Measurements from ENCODE around the gene IL32. TPM values are rescaled to one million over a fixed set of nuclear protein-coding genes. Genes with fewer than 3 reads are reported as not detected.
A peak's percentile ranks its signal among the peaks of the same experiment; 100 is the strongest.

Gene IL32
- total and polyA plus RNA-seq, 9 of the 15 experiments (the other 6 are each of a cell fraction or from before 2014, with no cell fraction given): 0.21 to 2.2 (median 0.37) TPM; not detected in 3

GRCh38 chr16:3023669-3024478 is 41.6 kb upstream of the IL32 start, which contains the start of the genes HCFC1R1 and THOC6 (continued):
- TF ChIP-seq ZBTB11 (CRISPR knock-in tag; IDR thresholded peaks at IDR 0.05): peak in 1 of 3 experiments; percentile 70; a peak in 2 of 6 replicates
- TF ChIP-seq DDX20 (tag; IDR thresholded peaks at IDR 0.05; ENCODE audit: low read depth): no peak
- TF ChIP-seq ESRRB (CRISPR knock-in tag; IDR thresholded peaks at IDR 0.05; ENCODE audit: borderline replicate concordance): peak; percentile 52; the same call in 1 of the 2 replicates
- TF ChIP-seq SPI1 (IDR thresholded peaks at IDR 0.05; ENCODE audit: borderline replicate concordance, low read depth, low read length): peak; percentile 64; the same call in 1 of the 2 replicates
- peak; percentile 91 for TF ChIP-seq CHD2 (IDR thresholded peaks at IDR 0.05; ENCODE audit: low read depth, low read length)
- no peak for TF ChIP-seq SREBF2 (CRISPR knock-in tag; IDR thresholded peaks at IDR 0.05)
- TF ChIP-seq ARID3A (IDR thresholded peaks at IDR 0.05; ENCODE audit: borderline replicate concordance, low read depth, low read length): no peak
- 0 out of 2 replicates have a peak, but pooled peaks have one; percentile 39 for TF ChIP-seq ZNF766 (CRISPR knock-in tag; conservative IDR thresholded peaks at IDR 0.05)
- no peak for TF ChIP-seq KLF10 (CRISPR knock-in tag; IDR thresholded peaks at IDR 0.05)
- TF ChIP-seq ZNF280B (CRISPR knock-in tag; IDR thresholded peaks at IDR 0.05): no peak
- no peak; the same call in 1 of the 2 replicates for TF ChIP-seq THRAP3 (IDR thresholded peaks at IDR 0.05; ENCODE audit: borderline replicate concordance)
- peak; percentile 22; the same call in 1 of the 2 replicates for TF ChIP-seq ZNF274 (IDR thresholded peaks at IDR 0.05; ENCODE audit: borderline replicate concordance, low read depth, low read length)
- no peak for TF ChIP-seq GTF2A2 (tag; IDR thresholded peaks at IDR 0.05)
- TF ChIP-seq PCBP1 (IDR thresholded peaks at IDR 0.05; ENCODE audit: low read depth, low read length, poor library complexity, severe bottlenecking): peak; percentile 47
- TF ChIP-seq ZNF253 (CRISPR knock-in tag; conservative IDR thresholded peaks at IDR 0.05): 0 out of 2 replicates have a peak, but pooled peaks have one; percentile 50
- TF ChIP-seq ZNF232 (CRISPR knock-in tag; IDR thresholded peaks at IDR 0.05): no peak
- TF ChIP-seq PTBP1 (IDR thresholded peaks at IDR 0.05; ENCODE audit: low read depth, low read length): 0 out of 2 replicates have a peak, but pooled peaks have one; percentile 35
- no peak for TF ChIP-seq EWSR1 (IDR thresholded peaks at IDR 0.05; ENCODE audit: borderline replicate concordance, low read depth, partially characterized antibody)
- TF ChIP-seq KDM5B (IDR thresholded peaks at IDR 0.05; ENCODE audit: insufficient replicate concordance, low read depth, low read length): peak; percentile 87
